GM23248 (cell line): ENCODE results near the gene OR6C74. TPM values are rescaled to one million over a fixed set of nuclear protein-coding genes. Genes with fewer than 3 reads are reported as not detected.

ENCODE experiments used
- DNase-seq: peaks from one replicate; pipeline ENCODE4 v3.0.0-alpha.2; 2015
- H2AFZ ChIP-seq: fragments of 200-600 bp; sonication (generic); 2 replicates; pipeline ENCODE4 v1.6.1; 2016; ENCODE audit warnings: antibody characterized with exemption
- H3F3A ChIP-seq: fragments of 200-600 bp; sonication (generic); 2 replicates; pipeline ENCODE4 v1.6.1; 2016; ENCODE audit warnings: mild to moderate bottlenecking, antibody characterized with exemption, mixed run types; ENCODE audit not compliant: insufficient read depth
- H3K27ac ChIP-seq: fragments of 200-600 bp; sonication (generic); 2 replicates; pipeline ENCODE4 v1.5.1; 2016; ENCODE audit warnings: mild to moderate bottlenecking
- H3K27me3 ChIP-seq: fragments of 200-600 bp; sonication (generic); replicated peaks from 2 replicates; pipeline ENCODE4 v1.6.1; 2016; ENCODE audit warnings: mild to moderate bottlenecking; ENCODE audit not compliant: insufficient read depth
- H3K36me3 ChIP-seq: fragments of 200-600 bp; sonication (generic); 2 replicates; pipeline ENCODE4 v1.6.1; 2016; ENCODE audit warnings: low read depth, mild to moderate bottlenecking
- H3K4me1 ChIP-seq: fragments of 200-600 bp; sonication (generic); 2 replicates; pipeline ENCODE4 v1.6.1; 2016; ENCODE audit warnings: mild to moderate bottlenecking; ENCODE audit not compliant: insufficient read depth
- H3K4me2 ChIP-seq: fragments of 200-600 bp; sonication (generic); one replicate; pipeline ENCODE4 v1.6.1; 2016; ENCODE audit warnings: mild to moderate bottlenecking; ENCODE audit not compliant: unreplicated experiment
- H3K4me3 ChIP-seq: fragments of 200-600 bp; sonication (generic); 2 replicates; pipeline ENCODE4 v1.5.1; 2016; ENCODE audit warnings: mild to moderate bottlenecking
- H3K79me2 ChIP-seq: fragments of 200-600 bp; sonication (generic); 2 replicates; pipeline ENCODE4 v1.6.1; 2016; ENCODE audit warnings: mild to moderate bottlenecking; ENCODE audit not compliant: insufficient read depth
- H3K9ac ChIP-seq: fragments of 200-600 bp; sonication (generic); 2 replicates; pipeline ENCODE4 v1.6.1; 2016; ENCODE audit warnings: mild to moderate bottlenecking
- H3K9me2 ChIP-seq: fragments of 200-600 bp; sonication (generic); 2 replicates; pipeline ENCODE4 v1.6.1; 2016; ENCODE audit warnings: mixed run types, mild to moderate bottlenecking, moderate library complexity; ENCODE audit not compliant: insufficient read depth
- H3K9me3 ChIP-seq: fragments of 200-600 bp; sonication (generic); one replicate; pipeline ENCODE4 v1.6.1; 2017; ENCODE audit warnings: low read depth
- H4K20me1 ChIP-seq: fragments of 200-600 bp; sonication (generic); 2 replicates; pipeline ENCODE4 v1.6.0; 2016; ENCODE audit not compliant: insufficient read depth
- EZH2 ChIP-seq: fragments of 200-600 bp; sonication (generic); IDR thresholded peaks from 2 replicates; pipeline ENCODE4 v1.6.1; 2018; ENCODE audit warnings: antibody characterized with exemption, mild to moderate bottlenecking; ENCODE audit not compliant: insufficient read depth, poor library complexity, severe bottlenecking
- EZH2phosphoT487 ChIP-seq: fragments of 200-600 bp; sonication (generic); IDR thresholded peaks from 2 replicates; pipeline ENCODE4 v1.6.1; 2018; ENCODE audit warnings: antibody characterized with exemption, moderate library complexity, mild to moderate bottlenecking, low read depth; ENCODE audit not compliant: insufficient read depth
- WGBS, 2 experiments: methylation state at CpG; one replicate each; pipeline ENCODE4 v1.1.6; 2015 to 2017; ENCODE audit warnings: low lambda C conversion rate in 2 of 2, low coverage in 1 of 2; ENCODE audit errors: missing lambda C conversion rate in 2 of 2; 5-methylcytosine and 5-hydroxymethylcytosine counted together
- in situ Hi-C: fragments of 300-500 bp; cut with MboI; formaldehyde crosslinking; loops from 2 replicates; pipeline ENCODE4 v1.15.0; 2020
- polyA plus RNA-seq: library from polyadenylated mRNA; unstranded; fragments of >200 nt; fragmentation: Nextera tagmentation; extraction: Ambion mirVana; gene quantifications from 2 replicates; pipeline ENCODE4 v1.2.1, GENCODE V29; 2016
- total RNA-seq: library from RNA; depleted of rRNA; stranded (reverse); fragments of >200 nt; shearing (Covaris generic); gene quantifications from 2 replicates; pipeline ENCODE4 v1.2.3, GENCODE V29; 2014

The OR6C74 gene
- total and polyA plus RNA-seq, 2 experiments from 2014 or later = not detected

DNA sequence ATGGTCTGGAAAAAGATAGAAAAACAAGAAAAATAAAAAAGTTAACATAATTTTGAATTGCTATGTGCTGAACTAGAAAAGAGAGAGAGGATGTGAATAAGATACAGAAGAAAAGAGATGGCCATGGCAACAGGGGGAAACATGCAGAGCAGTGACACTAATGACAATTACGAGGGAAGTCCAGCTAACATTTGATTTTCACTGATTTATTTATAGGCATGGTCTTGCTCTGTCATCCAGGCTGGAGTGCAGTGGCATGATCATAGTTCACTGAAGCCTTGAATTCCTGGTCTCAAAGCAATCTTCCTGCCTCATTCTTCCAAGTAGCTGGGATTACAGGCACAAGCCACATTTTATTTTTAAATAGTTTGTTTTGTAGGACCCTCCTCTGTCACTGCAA, 1.8 kb downstream of the OR6C74 start:
- in situ Hi-C loops = no loop called here
- no peaks in the 10 kb centered on the region for H3K9me3 ChIP-seq
- H3K9me2 ChIP-seq = no peaks in the 10 kb centered on the region
- no peak overlapping the region for H2AFZ ChIP-seq
- no peaks in the 10 kb centered on the region for H3K36me3 ChIP-seq
- no peak overlapping the region for H3K4me2 ChIP-seq
- no peaks in the 10 kb centered on the region for H3F3A ChIP-seq
- no peak for DNase-seq
- TF ChIP-seq EZH2 (no peak), EZH2phosphoT487 (no peak)
- WGBS, 2 experiments = 0 to 17% methylated on average over 1 of the region's 1 CpG
- H4K20me1 ChIP-seq = no peaks in the 10 kb centered on the region
- no peaks in the 10 kb centered on the region for H3K79me2 ChIP-seq
- no peak overlapping the region for H3K27ac ChIP-seq
- no peaks in the 10 kb centered on the region for H3K27me3 ChIP-seq
- no peak overlapping the region for H3K9ac ChIP-seq
- H3K4me3 ChIP-seq = no peak overlapping the region
- no peaks in the 10 kb centered on the region for H3K4me1 ChIP-seq

DNA sequence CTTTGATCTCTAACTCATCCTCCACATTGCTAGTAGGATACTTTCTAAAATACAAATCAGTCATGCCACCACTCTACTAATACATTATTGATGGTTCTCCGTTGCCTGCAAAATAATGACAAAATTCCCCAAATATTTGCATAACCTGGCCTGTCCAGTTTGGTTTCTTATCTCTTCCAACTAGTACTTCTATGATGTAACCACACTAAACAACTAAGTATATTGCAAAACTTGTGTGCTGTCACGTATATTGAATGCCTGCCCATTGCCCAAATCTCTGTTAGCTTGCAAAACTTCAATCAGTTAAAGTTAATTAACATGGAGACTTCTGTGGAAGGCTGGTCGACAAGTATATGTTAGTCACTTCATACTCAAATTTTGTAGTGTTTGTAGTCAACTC, 6.5 kb downstream of the OR6C74 start:
- Histone ChIP-seq H3K27ac (no peak overlapping the region), H3K4me1 (no peaks in the 10 kb centered on the region), H3F3A (no peaks in the 10 kb centered on the region), H3K9ac (no peak overlapping the region), H3K9me2 (no peaks in the 10 kb centered on the region), H3K9me3 (no peaks in the 10 kb centered on the region), H4K20me1 (no peaks in the 10 kb centered on the region), H3K27me3 (no peaks in the 10 kb centered on the region), H3K79me2 (no peaks in the 10 kb centered on the region), H3K36me3 (no peaks in the 10 kb centered on the region), H3K4me3 (no peak overlapping the region), H3K4me2 (no peak overlapping the region), H2AFZ (no peak overlapping the region)
- 2 to 12% methylated on average over 3 of the region's 3 CpGs for WGBS, 2 experiments
- in situ Hi-C loops = no loop called here
- TF ChIP-seq EZH2phosphoT487 (no peak), EZH2 (no peak)
- no peak for DNase-seq

- no peak for TF ChIP-seq EZH2
- TF ChIP-seq EZH2phosphoT487 = no peak
Observed at GRCh38 chr12:55253281-55253680, 8.9 kb downstream of the OR6C74 start.

DNA sequence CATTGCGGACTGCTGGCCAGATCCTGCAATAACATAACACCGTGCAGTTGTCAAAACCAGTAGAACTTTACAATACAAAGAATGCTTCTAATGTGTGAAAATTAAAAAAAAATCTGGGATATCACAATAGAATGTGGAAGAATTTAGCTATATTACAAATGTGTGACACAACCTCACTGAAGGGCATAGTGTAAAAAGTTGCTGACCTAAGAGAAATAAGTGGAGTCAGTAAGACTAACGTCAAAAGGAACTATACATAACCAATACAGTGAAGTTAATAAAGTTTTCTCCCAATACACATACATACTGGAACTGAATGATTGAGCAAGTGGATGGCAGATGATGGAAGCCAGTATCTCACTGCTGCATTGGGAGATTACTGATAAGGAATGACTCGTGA, 12.4 kb downstream of the OR6C74 start:
- TF ChIP-seq EZH2 (no peak), EZH2phosphoT487 (no peak)
- no peak overlapping the region for H3K4me2 ChIP-seq
- no peak overlapping the region for H3K4me3 ChIP-seq
- H3K79me2 ChIP-seq = no peaks in the 10 kb centered on the region
- H3K27ac ChIP-seq = no peak overlapping the region
- no peaks in the 10 kb centered on the region for H4K20me1 ChIP-seq
- no peak overlapping the region for H2AFZ ChIP-seq
- no peaks in the 10 kb centered on the region for H3K9me2 ChIP-seq
- in situ Hi-C loops = no loop called here
- no peaks in the 10 kb centered on the region for H3F3A ChIP-seq
- H3K9ac ChIP-seq = no peak overlapping the region
- no peaks in the 10 kb centered on the region for H3K27me3 ChIP-seq
- no peaks in the 10 kb centered on the region for H3K4me1 ChIP-seq
- WGBS, 2 experiments = 41 to 49% methylated on average over 4 of the region's 4 CpGs
- no peaks in the 10 kb centered on the region for H3K36me3 ChIP-seq
- H3K9me3 ChIP-seq = no peaks in the 10 kb centered on the region
- DNase-seq = no peak

More at GRCh38 chr12:55253281-55253680, 8.9 kb downstream of the OR6C74 start:
- H3K4me2 ChIP-seq = no peak overlapping the region
- no peaks in the 10 kb centered on the region for H3K4me1 ChIP-seq
- H3K9me3 ChIP-seq = no peaks in the 10 kb centered on the region
- H3K27me3 ChIP-seq = no peaks in the 10 kb centered on the region
- no peak overlapping the region for H3K4me3 ChIP-seq
- H3F3A ChIP-seq = no peaks in the 10 kb centered on the region
- no peaks in the 10 kb centered on the region for H3K36me3 ChIP-seq
- in situ Hi-C loops = no loop called here
- H2AFZ ChIP-seq = no peak overlapping the region
- H3K79me2 ChIP-seq = no peaks in the 10 kb centered on the region
- no peaks in the 10 kb centered on the region for H4K20me1 ChIP-seq
- no peak for DNase-seq
- H3K9ac ChIP-seq = no peak overlapping the region
- no peak overlapping the region for H3K27ac ChIP-seq
- no peaks in the 10 kb centered on the region for H3K9me2 ChIP-seq

DNA sequence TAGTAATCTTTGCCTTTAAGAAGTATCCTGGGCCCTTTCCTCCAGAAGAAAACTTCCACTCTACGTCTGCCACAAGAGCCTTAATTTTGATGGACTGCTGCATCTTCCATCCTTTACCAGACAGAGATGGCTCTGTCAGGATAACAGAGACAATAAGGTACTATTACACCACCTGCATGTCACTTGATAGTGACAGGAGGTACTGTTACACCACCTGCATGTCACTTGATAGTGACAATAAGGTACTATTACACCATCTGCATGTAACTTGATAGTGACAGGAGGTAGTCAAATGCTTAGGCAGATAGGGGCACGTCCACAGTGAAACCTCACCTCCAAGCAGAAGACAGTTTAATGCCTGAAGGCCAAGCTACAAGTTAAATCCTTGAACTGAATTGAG, 13.9 kb downstream of the OR6C74 start:
- Histone ChIP-seq H3K9me3 (no peaks in the 10 kb centered on the region), H3K36me3 (no peaks in the 10 kb centered on the region), H3K9ac (no peak overlapping the region), H3K27ac (no peak overlapping the region), H3K27me3 (no peaks in the 10 kb centered on the region), H3F3A (no peaks in the 10 kb centered on the region), H3K4me2 (no peak overlapping the region), H3K4me3 (no peak overlapping the region), H2AFZ (no peak overlapping the region), H4K20me1 (no peaks in the 10 kb centered on the region), H3K9me2 (no peaks in the 10 kb centered on the region), H3K79me2 (no peaks in the 10 kb centered on the region), H3K4me1 (no peaks in the 10 kb centered on the region)
- TF ChIP-seq EZH2phosphoT487 = no peak
- no peak for TF ChIP-seq EZH2
- 8 to 11% methylated on average over 2 of the region's 2 CpGs for WGBS, 2 experiments
- in situ Hi-C loops = no loop called here
- no peak for DNase-seq
